ENCODE measurements around the gene NFX1. TPM values are rescaled to one million over a fixed set of nuclear protein-coding genes. Genes with fewer than 3 reads are reported as not detected.

Gene NFX1
- total RNA-seq, 3 donors from 2014 or later: 35.9 to 44.4 (median 39.5) TPM

DNA sequence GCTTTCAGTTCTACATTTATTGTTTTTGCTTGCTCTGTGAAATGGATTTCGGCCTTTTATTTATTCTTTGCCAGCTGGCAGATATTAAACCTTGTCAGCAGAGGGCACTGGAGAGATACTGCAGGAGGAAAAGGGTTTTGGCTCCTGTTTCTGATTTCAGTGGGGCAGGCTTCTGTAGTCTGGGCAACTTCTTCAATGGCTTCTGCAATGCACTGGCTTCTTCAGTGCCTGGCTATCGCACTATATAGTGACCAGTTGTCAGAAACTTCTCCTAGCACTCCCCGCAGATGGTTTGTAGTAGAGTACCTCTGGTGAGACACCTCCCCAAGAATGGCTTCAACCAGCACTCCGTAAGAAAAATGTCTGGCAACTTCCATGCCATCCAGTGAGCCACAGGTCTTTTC, 3.2 kb upstream of the NFX1 start:
- TF ChIP-seq, protein P1, sequence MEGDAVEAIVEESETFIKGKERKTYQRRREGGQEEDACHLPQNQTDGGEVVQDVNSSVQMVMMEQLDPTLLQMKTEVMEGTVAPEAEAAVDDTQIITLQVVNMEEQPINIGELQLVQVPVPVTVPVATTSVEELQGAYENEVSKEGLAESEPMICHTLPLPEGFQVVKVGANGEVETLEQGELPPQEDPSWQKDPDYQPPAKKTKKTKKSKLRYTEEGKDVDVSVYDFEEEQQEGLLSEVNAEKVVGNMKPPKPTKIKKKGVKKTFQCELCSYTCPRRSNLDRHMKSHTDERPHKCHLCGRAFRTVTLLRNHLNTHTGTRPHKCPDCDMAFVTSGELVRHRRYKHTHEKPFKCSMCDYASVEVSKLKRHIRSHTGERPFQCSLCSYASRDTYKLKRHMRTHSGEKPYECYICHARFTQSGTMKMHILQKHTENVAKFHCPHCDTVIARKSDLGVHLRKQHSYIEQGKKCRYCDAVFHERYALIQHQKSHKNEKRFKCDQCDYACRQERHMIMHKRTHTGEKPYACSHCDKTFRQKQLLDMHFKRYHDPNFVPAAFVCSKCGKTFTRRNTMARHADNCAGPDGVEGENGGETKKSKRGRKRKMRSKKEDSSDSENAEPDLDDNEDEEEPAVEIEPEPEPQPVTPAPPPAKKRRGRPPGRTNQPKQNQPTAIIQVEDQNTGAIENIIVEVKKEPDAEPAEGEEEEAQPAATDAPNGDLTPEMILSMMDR (IDR thresholded peaks at IDR 0.05): peak; percentile 47
- peak; percentile 27 for ATAC-seq
- Histone ChIP-seq H3K4me3 (no peak overlapping the region), H3K36me3 (ENCODE audit: low read depth) (no peaks in the 10 kb centered on the region), H3K9me3 (no peaks in the 10 kb centered on the region), H3K4me1 (ENCODE audit: low read depth) (peaks cover 14% of the 10 kb centered on the region)
- DNase-seq: peak in 1 of 3 donors; percentile 71
- intact Hi-C loops (cut with DNase I, micrococcal nuclease): no loop called here

DNA sequence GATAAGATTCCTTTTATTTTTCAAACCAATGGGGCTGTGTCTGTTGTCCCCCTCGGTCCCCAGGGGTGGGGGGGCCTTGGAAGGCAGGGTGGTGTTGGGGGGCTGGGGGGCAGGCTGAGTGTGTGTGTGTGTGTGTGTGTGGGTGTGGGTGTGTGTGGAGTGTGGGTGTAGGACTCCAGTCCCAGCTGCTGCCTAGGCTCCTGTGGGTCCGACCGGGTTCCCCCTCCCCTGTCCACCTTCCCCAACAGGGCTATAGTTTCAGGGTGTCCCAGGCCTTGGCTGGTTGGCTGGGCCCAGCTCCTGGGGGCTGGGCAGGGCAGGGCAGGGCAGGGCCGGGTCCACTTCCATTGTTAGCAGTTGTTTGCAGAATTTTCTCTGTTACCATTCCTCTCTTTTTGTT, 2.1 kb upstream of the NFX1 start:
- DNase-seq (peak in 1 of 3 donors; percentile 35), ATAC-seq (no peak)
- intact Hi-C loops (cut with DNase I, micrococcal nuclease): no loop called here
- H3K4me3 ChIP-seq: no peak overlapping the region
- TF ChIP-seq, protein P1 (IDR thresholded peaks at IDR 0.05): no peak
- H3K4me1 ChIP-seq (ENCODE audit: low read depth): peaks cover 17% of the 10 kb centered on the region
- H3K36me3 ChIP-seq (ENCODE audit: low read depth): no peaks in the 10 kb centered on the region
- H3K9me3 ChIP-seq: no peaks in the 10 kb centered on the region

DNA sequence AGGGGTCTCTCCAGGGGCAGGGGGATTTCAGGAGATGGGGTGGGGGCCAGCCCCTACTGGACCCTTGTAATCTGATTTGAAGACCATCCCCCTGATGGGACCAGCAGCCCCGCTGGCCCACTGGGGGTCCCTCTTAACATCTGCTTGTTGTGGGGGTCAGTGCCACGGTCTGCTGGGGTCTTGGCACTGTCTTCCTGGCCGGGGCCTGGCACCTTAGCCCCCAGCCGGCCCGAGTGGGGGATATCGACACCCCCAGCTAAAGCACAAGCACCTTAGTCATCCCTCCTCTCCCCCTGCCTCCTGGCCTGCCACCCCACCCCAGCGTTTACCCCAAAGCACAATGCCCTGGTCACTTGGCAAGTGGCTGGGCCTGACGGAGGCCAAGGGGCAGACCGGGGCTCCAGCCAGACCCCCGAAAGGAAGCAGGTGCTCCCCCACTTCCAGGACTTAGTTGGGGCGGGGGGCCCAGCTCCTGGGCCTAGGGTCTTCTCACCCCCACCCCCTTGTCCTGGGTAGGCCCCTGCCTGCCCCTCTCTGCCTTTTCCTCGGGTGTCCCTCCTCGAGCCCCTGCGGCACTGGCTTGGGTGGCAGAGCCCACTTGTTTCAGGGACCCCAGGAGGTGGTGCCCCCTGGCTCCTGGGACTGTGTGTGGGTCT, 1.4 kb upstream of the NFX1 start:
- DNase-seq: peak in 2 of 3 donors; percentile 53 to 66
- H3K9me3 ChIP-seq: no peaks in the 10 kb centered on the region
- TF ChIP-seq, protein P1 (IDR thresholded peaks at IDR 0.05): no peak
- intact Hi-C loops (cut with DNase I, micrococcal nuclease): no loop called here
- H3K4me3 ChIP-seq: no peak overlapping the region
- H3K36me3 ChIP-seq (ENCODE audit: low read depth): no peaks in the 10 kb centered on the region
- ATAC-seq: no peak
- peaks cover 24% of the 10 kb centered on the region for H3K4me1 ChIP-seq (ENCODE audit: low read depth)

DNA sequence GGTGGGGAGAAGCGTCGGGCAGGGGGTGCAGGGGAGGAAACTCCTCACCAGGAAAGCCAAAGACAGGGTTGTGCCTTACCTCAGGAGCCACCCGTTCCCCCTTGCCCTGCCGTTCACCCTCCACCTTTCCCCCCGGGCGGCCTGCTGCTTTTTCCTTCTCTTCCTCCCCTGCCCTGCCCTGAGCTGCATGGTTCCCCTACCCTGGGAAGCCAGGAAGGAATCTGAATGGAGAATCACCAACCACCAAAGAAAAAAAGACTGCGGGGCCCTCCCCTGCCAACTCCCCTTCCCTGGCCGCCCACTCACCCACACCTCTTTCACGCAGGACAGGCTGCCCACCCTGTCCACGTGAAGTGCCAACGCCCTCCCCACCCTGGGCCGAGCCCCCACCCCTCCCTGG, 820 bp upstream of the NFX1 start:
- DNase-seq (peak; percentile 37 to 53 (median 49)), ATAC-seq (no peak)
- Histone ChIP-seq H3K4me3 (no peak overlapping the region), H3K36me3 (ENCODE audit: low read depth) (no peaks in the 10 kb centered on the region), H3K4me1 (ENCODE audit: low read depth) (peaks cover 24% of the 10 kb centered on the region), H3K9me3 (no peaks in the 10 kb centered on the region)
- TF ChIP-seq, protein P1 (IDR thresholded peaks at IDR 0.05): no peak
- intact Hi-C loops (cut with DNase I, micrococcal nuclease): no loop called here

DNA sequence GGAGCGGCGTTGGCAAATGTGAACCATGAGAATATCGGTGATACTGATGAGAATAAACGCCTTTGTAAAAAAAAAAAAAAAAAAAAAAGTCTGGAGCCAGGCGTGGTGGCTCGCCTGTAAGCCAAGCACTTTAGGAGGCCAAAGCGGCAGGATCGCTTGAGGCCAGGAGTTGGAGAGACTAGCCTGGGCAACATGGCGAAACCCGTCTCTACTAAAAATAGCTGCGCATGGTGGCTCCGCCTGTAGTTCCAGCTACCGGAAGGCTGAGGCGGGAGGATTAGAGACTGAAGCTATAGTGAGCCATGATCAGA, 425 bp upstream of the NFX1 start:
- intact Hi-C loops (cut with DNase I, micrococcal nuclease): no loop called here
- TF ChIP-seq, protein P1 (IDR thresholded peaks at IDR 0.05): no peak
- no peak for DNase-seq
- Histone ChIP-seq H3K4me3 (peak overlapping the region; percentile 64), H3K4me1 (ENCODE audit: low read depth) (peaks cover 24% of the 10 kb centered on the region), H3K9me3 (no peaks in the 10 kb centered on the region), H3K36me3 (ENCODE audit: low read depth) (no peaks in the 10 kb centered on the region)
- ATAC-seq: peak; percentile 30

DNA sequence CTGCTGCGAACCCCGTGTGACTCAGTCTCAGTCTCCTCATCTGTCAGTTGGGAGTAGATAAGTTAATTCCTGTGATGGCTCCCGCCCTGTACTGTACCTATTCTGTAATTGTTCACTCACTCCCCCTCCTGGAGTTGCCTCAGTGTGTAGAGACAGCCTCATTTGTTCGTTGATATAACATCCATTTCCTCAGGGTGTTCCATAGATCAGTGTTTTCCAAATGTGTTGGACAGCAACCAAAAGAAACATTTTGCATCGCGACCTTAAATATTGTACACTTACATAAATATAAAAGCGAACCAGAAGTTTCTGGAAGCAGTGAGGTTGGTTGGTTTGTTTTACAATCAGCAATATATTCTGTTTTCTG, 698 bp downstream of the NFX1 start:
- intact Hi-C loops (cut with DNase I, micrococcal nuclease): no loop called here
- ATAC-seq (no peak), DNase-seq (no peak)
- peaks cover 27% of the 10 kb centered on the region for H3K4me1 ChIP-seq (ENCODE audit: low read depth)
- TF ChIP-seq, protein P1 (IDR thresholded peaks at IDR 0.05): no peak
- H3K4me3 ChIP-seq: peak overlapping the region; percentile 64
- no peaks in the 10 kb centered on the region for H3K36me3 ChIP-seq (ENCODE audit: low read depth)
- no peaks in the 10 kb centered on the region for H3K9me3 ChIP-seq

Measured in mucosa of descending colon (tissue), 3 donors.